Subcutaneous adipose tissue (tissue), 4 donors: Measurements from ENCODE around the gene DSTYK. TPM values are rescaled to one million over a fixed set of nuclear protein-coding genes. Genes with fewer than 3 reads are reported as not detected.

Experiments
- CTCF ChIP-seq: fragments of 450-650 bp; IDR thresholded peaks from one replicate; pipeline ENCODE4 v1.5.1; 2016; ENCODE audit warnings: low read depth, mild to moderate bottlenecking, control low read depth, antibody characterized with exemption, moderate library complexity
- total RNA-seq, 4 donors: library from RNA; depleted of rRNA; stranded (reverse); fragments of >200 nt; gene quantifications; one replicate each; pipeline ENCODE4 v1.1.0, GENCODE V29; 2016

DSTYK gene
- total RNA-seq, 4 donors from 2014 or later = 7.2 to 12.3 (median 11.0) TPM

- TF ChIP-seq CTCF = no peak
Measured at GRCh38 chr1:205247130-205247921, 35.8 kb upstream of the DSTYK start.

GRCh38 chr1:205246351-205247119 is 35.0 kb upstream of the DSTYK start:
- TF ChIP-seq CTCF = no peak

- no peak for TF ChIP-seq CTCF
Measured at GRCh38 chr1:205245096-205245495, 33.6 kb upstream of the DSTYK start.

- no peak for TF ChIP-seq CTCF
Measured at GRCh38 chr1:205244384-205244783, 32.9 kb upstream of the DSTYK start.

GRCh38 chr1:205243350-205244191 is 32.1 kb upstream of the DSTYK start:
- no peak for TF ChIP-seq CTCF

GRCh38 chr1:205241366-205242030 is 30.0 kb upstream of the DSTYK start:
- TF ChIP-seq CTCF = no peak
